Endothelial cell of umbilical vein (primary cell): Measurements from ENCODE around the gene POU1F1. TPM values are rescaled to one million over a fixed set of nuclear protein-coding genes. Genes with fewer than 3 reads are reported as not detected.

ENCODE experiments used
- BruUV-seq: library from RNA; stranded (reverse); fragments of 400-500 nt; replicated peaks from 2 replicates; lab custom pipeline; 2021; lab: Mats Ljungman, UMichigan
- CTCF ChIA-PET: fragments of 300-600, 350-600 bp; sonication (Branson Sonifier 250); formaldehyde crosslinking; loops from one replicate; lab custom pipeline; 2021; ENCODE audit warnings: antibody characterized with exemption, inconsistent platforms; lab: Charles Lee
- POLR2A ChIA-PET: fragments of 300-600, 350-600 bp; sonication (Branson Sonifier 250); formaldehyde crosslinking; loops from one replicate; lab custom pipeline; 2021; ENCODE audit warnings: antibody characterized with exemption, inconsistent platforms; lab: Charles Lee
- DNase-seq: peaks from one replicate; pipeline ENCODE4 v3.0.0-alpha.2; 2011; ENCODE audit warnings: low read depth, low spot score
- FAIRE-seq: peaks from 2 replicates; lab custom pipeline; 2011; peaks lifted over from hg19 to GRCh38; lab: Jason Lieb, UNC
- H2AFZ ChIP-seq: 2 replicates; pipeline ENCODE4 v1.6.0; 2012; ENCODE audit warnings: low read depth, low read length, control low read depth, inconsistent platforms
- H3K27ac ChIP-seq: 2 replicates; pipeline ENCODE4 v1.5.1; 2011; ENCODE audit warnings: low read depth, mild to moderate bottlenecking, control low read depth, low read length, moderate library complexity; ENCODE audit not compliant: insufficient read depth
- H3K27me3 ChIP-seq, 2 experiments: 2 replicates each; pipeline versions ENCODE4 v1.6.0 to v1.6.1; 2011; ENCODE audit warnings: low read length in 2 of 2, mixed read lengths in 1 of 2; ENCODE audit not compliant: control insufficient read depth in 2 of 2, insufficient read depth in 2 of 2
- H3K36me3 ChIP-seq, 2 experiments: 2 replicates in 1 of 2; 3 replicates in 1 of 2; pipeline ENCODE4 v1.5.1; 2011; ENCODE audit warnings: low read length in 2 of 2, mild to moderate bottlenecking in 1 of 2, moderate library complexity in 1 of 2; ENCODE audit not compliant: control insufficient read depth in 2 of 2, insufficient read depth in 2 of 2; ENCODE audit errors: extremely low read depth in 1 of 2
- H3K4me1 ChIP-seq: 3 replicates; pipeline ENCODE4 v1.5.1; 2011; ENCODE audit warnings: mild to moderate bottlenecking, low read length; ENCODE audit not compliant: control insufficient read depth, insufficient read depth; ENCODE audit errors: extremely low read depth
- H3K4me2 ChIP-seq: 2 replicates; pipeline ENCODE4 v1.6.1; 2011; ENCODE audit warnings: low read length, control low read depth, mixed read lengths; ENCODE audit not compliant: insufficient read depth
- H3K4me3 ChIP-seq, 3 experiments: fragments of 200-600 bp in 1 of 3; sonication (generic), shearing (Covaris generic) in 1 of 3; replicated peaks in 1 of 3; 2 replicates each; pipeline ENCODE4 v1.5.1; 2011 to 2016; ENCODE audit warnings: control low read depth in 3 of 3, low read length in 3 of 3, mild to moderate bottlenecking in 2 of 3, inconsistent platforms in 1 of 3, low read depth in 1 of 3, moderate library complexity in 1 of 3; ENCODE audit not compliant: insufficient read depth in 1 of 3
- H3K79me2 ChIP-seq: 2 replicates; pipeline ENCODE4 v1.6.0; 2012; ENCODE audit warnings: low read length, inconsistent platforms; ENCODE audit not compliant: control insufficient read depth, insufficient read depth
- H3K9ac ChIP-seq: replicated peaks from 2 replicates; pipeline ENCODE3; 2011; ENCODE audit warnings: low read length, control low read depth; ENCODE audit not compliant: insufficient read depth; ENCODE audit errors: extremely low read depth
- H3K9me1 ChIP-seq: replicated peaks from 3 replicates; pipeline ENCODE4 v1.6.0; 2011; ENCODE audit warnings: mild to moderate bottlenecking, low read length; ENCODE audit not compliant: control insufficient read depth, insufficient read depth; ENCODE audit errors: extremely low read depth
- H3K9me3 ChIP-seq: replicated peaks from 2 replicates; pipeline ENCODE4 v1.5.1; 2012; ENCODE audit warnings: low read length, inconsistent platforms; ENCODE audit not compliant: control insufficient read depth, insufficient read depth
- H4K20me1 ChIP-seq: replicated peaks from 2 replicates; pipeline ENCODE3; 2011; ENCODE audit warnings: mild to moderate bottlenecking, low read length; ENCODE audit not compliant: control insufficient read depth, insufficient read depth; ENCODE audit errors: extremely low read depth
- CTCF ChIP-seq, 2 donors: IDR thresholded peaks; 1 replicate in 1 of 2; 2 replicates in 1 of 2; pipeline ENCODE4 v1.5.1; 2011; ENCODE audit warnings: low read length in 2 of 2, mild to moderate bottlenecking in 2 of 2, moderate library complexity in 2 of 2, control low read depth in 1 of 2, inconsistent platforms in 1 of 2, low read depth in 1 of 2; ENCODE audit not compliant: insufficient read depth in 1 of 2; ENCODE audit errors: extremely low read depth in 1 of 2
- EZH2 ChIP-seq: IDR thresholded peaks from 2 replicates; pipeline ENCODE4 v1.6.1; 2012; ENCODE audit warnings: borderline replicate concordance, low read depth, mild to moderate bottlenecking, moderate library complexity, low read length, inconsistent platforms; ENCODE audit not compliant: severe bottlenecking
- FOS ChIP-seq: IDR thresholded peaks from 2 replicates; pipeline ENCODE4 v1.6.1; 2011; ENCODE audit warnings: mild to moderate bottlenecking, low read length, moderate library complexity, borderline replicate concordance; ENCODE audit not compliant: insufficient read depth
- GATA2 ChIP-seq: IDR thresholded peaks from 2 replicates; pipeline ENCODE4 v1.7.0; 2011; ENCODE audit warnings: low read depth, mild to moderate bottlenecking, moderate library complexity, mixed read lengths, low read length; ENCODE audit not compliant: insufficient read length, insufficient read depth
- JUN ChIP-seq: IDR thresholded peaks from 2 replicates; pipeline ENCODE4 v1.6.1; 2011; ENCODE audit warnings: borderline replicate concordance, low read depth; ENCODE audit not compliant: insufficient read length, insufficient read depth
- MAX ChIP-seq: IDR thresholded peaks from 2 replicates; pipeline ENCODE4 v1.6.1; 2011; ENCODE audit not compliant: insufficient read depth, insufficient read length
- MYC ChIP-seq: IDR thresholded peaks from one replicate; pipeline ENCODE4 v1.6.1; 2011; ENCODE audit warnings: mild to moderate bottlenecking, low read depth, low read length
- POLR2A ChIP-seq: IDR thresholded peaks from 2 replicates; pipeline ENCODE4 v1.6.1; 2012; ENCODE audit warnings: low read depth, mild to moderate bottlenecking, control low read depth, low read length
- POLR2AphosphoS5 ChIP-seq: IDR thresholded peaks from 2 replicates; pipeline ENCODE4 v1.6.1; 2012; ENCODE audit warnings: low read depth, mild to moderate bottlenecking, control low read depth, low read length, moderate library complexity; ENCODE audit not compliant: insufficient read depth
- dilution Hi-C: fragments of 300-500 bp; cut with MboI; formaldehyde crosslinking; loops from one replicate; pipeline ENCODE4 v1.15.0; 2019; ENCODE audit warnings: low sequenced_read_pairs; ENCODE audit not compliant: extremely low pct_ligation_motif_present
- intact Hi-C: fragments of 100-400 bp; cut with micrococcal nuclease; formaldehyde crosslinking; loops from one replicate; pipeline ENCODE4 v1.10.0; 2022
- polyA plus RNA-seq, 4 experiments: library from polyadenylated mRNA; depleted of rRNA in 3 of 4; stranded (reverse) in 3 of 4; unstranded in 1 of 4; fragments of >200 nt; gene quantifications; 2 replicates each; pipeline versions ENCODE4 v1.2.1 to v1.2.3, GENCODE V29; 2011 to 2012; ENCODE audit warnings: missing spikeins in 1 of 4
- total RNA-seq: library from RNA; stranded (reverse); gene quantifications from 2 replicates; pipeline ENCODE4 v1.2.3, GENCODE V29; 2021

Gene POU1F1
- total and polyA plus RNA-seq, 2 donors (not counting 3 experiments of a cell fraction or from before 2014, with no cell fraction given), result not detected

GRCh38 chr3:87247430-87247773, 29.0 kb downstream of the POU1F1 start:
- H2AFZ ChIP-seq, result no peak overlapping the region
- peaks cover 2% of the 10 kb centered on the region for H4K20me1 ChIP-seq
- POLR2A ChIA-PET, result no interaction called here

GRCh38 chr3:87246662-87247429, 29.5 kb downstream of the POU1F1 start:
- DNase-seq (no peak), FAIRE-seq (no peak)
- Histone ChIP-seq H3K27ac (no peak overlapping the region), H2AFZ (no peak overlapping the region), H3K9me1 (no peaks in the 10 kb centered on the region), H3K4me1 (peaks cover 2% of the 10 kb centered on the region), H3K27me3 (no peaks in the 10 kb centered on the region), H3K9me3 (no peaks in the 10 kb centered on the region), H3K4me3 (no peak overlapping the region), H3K9ac (no peak overlapping the region), H3K79me2 (no peaks in the 10 kb centered on the region), H3K36me3 (no peaks in the 10 kb centered on the region), H4K20me1 (no peaks in the 10 kb centered on the region), H3K4me2 (no peak overlapping the region)
- ChIA-PET POLR2A (no interaction called here), CTCF (interaction anchor here (1.0 to 1.3 kb wide), 2 partner anchors 12 to 13 kb away, joined by 3 to 8 read pairs; no protein-coding TSS in a partner anchor)
- TF ChIP-seq CTCF (IDR thresholded peaks at IDR 0.05; ENCODE audit: extremely low read depth in 1 of 2, insufficient read depth in 1 of 2, low read depth in 1 of 2, low read length in 2 of 2), result no peak
- TF ChIP-seq FOS, result no peak
- no peak for TF ChIP-seq POLR2AphosphoS5
- no peak for TF ChIP-seq MYC
- TF ChIP-seq MAX, result no peak
- TF ChIP-seq EZH2, result no peak
- no peak for TF ChIP-seq JUN
- TF ChIP-seq GATA2, result no peak
- no peak for TF ChIP-seq POLR2A
- dilution Hi-C loops, result no loop called here
- no TSS peak for BruUV-seq
- intact Hi-C loops, result no loop called here

More at GRCh38 chr3:87247430-87247773, 29.0 kb downstream of the POU1F1 start:
- Histone ChIP-seq H3K9me1 (no peaks in the 10 kb centered on the region), H3K4me1 (peaks cover 2% of the 10 kb centered on the region), H3K79me2 (no peaks in the 10 kb centered on the region), H3K27me3 (no peaks in the 10 kb centered on the region), H3K4me3 (no peak overlapping the region), H3K9ac (no peak overlapping the region), H3K4me2 (no peak overlapping the region), H3K9me3 (no peaks in the 10 kb centered on the region), H3K36me3 (no peaks in the 10 kb centered on the region), H3K27ac (no peak overlapping the region)
- dilution Hi-C loops, result no loop called here
- CTCF ChIA-PET, result interaction anchor here (1.0 to 1.3 kb wide), 2 partner anchors 12 to 13 kb away, joined by 3 to 8 read pairs; no protein-coding TSS in a partner anchor
- intact Hi-C loops, result no loop called here
- BruUV-seq, result no TSS peak
- DNase-seq (no peak), FAIRE-seq (no peak)
- TF ChIP-seq FOS (no peak), EZH2 (no peak), JUN (no peak), MYC (no peak)
